ENCODE measurements around the gene SLC38A10. TPM values are rescaled to one million over a fixed set of nuclear protein-coding genes. Genes with fewer than 3 reads are reported as not detected.

SLC38A10 gene
- total RNA-seq, 1 experiment from 2014 or later = 75.1 TPM

GRCh38 chr17:81325714-81326358 lies 30.7 kb upstream of the SLC38A10 start:
- no peaks in the 10 kb centered on the region for H3K9me3 ChIP-seq (ENCODE audit: low read depth, low read length, poor library complexity, severe bottlenecking)
- no peak overlapping the region for H3K4me3 ChIP-seq (ENCODE audit: low read depth, low read length, poor library complexity, severe bottlenecking)
- no TSS peak for BruUV-seq (replicated peaks)
- no peak for TF ChIP-seq EZH2 (IDR thresholded peaks at IDR 0.05; ENCODE audit: borderline replicate concordance, low read depth, low read length, poor library complexity, severe bottlenecking)
- TF ChIP-seq, protein P1, sequence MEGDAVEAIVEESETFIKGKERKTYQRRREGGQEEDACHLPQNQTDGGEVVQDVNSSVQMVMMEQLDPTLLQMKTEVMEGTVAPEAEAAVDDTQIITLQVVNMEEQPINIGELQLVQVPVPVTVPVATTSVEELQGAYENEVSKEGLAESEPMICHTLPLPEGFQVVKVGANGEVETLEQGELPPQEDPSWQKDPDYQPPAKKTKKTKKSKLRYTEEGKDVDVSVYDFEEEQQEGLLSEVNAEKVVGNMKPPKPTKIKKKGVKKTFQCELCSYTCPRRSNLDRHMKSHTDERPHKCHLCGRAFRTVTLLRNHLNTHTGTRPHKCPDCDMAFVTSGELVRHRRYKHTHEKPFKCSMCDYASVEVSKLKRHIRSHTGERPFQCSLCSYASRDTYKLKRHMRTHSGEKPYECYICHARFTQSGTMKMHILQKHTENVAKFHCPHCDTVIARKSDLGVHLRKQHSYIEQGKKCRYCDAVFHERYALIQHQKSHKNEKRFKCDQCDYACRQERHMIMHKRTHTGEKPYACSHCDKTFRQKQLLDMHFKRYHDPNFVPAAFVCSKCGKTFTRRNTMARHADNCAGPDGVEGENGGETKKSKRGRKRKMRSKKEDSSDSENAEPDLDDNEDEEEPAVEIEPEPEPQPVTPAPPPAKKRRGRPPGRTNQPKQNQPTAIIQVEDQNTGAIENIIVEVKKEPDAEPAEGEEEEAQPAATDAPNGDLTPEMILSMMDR (conservative IDR thresholded peaks at IDR 0.05; ENCODE audit: low read depth, low read length) = no peak
- CTCF ChIA-PET = no interaction called here
- H3K27me3 ChIP-seq (replicated peaks; ENCODE audit: insufficient read depth, low read depth, low read length, poor library complexity) = no peaks in the 10 kb centered on the region
- H3K4me1 ChIP-seq (ENCODE audit: insufficient read depth, low read length, poor library complexity, severe bottlenecking) = peaks cover 4% of the 10 kb centered on the region
- intact Hi-C loops (cut with micrococcal nuclease; ENCODE audit: unreplicated experiment) = no loop called here
- no peak overlapping the region for H3K27ac ChIP-seq (ENCODE audit: low read depth, low read length, poor library complexity, severe bottlenecking)
- DNase-seq (ENCODE audit: low spot score) = no peak
- H3K36me3 ChIP-seq (ENCODE audit: insufficient read depth, low read length, poor library complexity, severe bottlenecking) = no peaks in the 10 kb centered on the region
- POLR2A ChIA-PET (ENCODE audit: low non-redundant PET) = no interaction called here

- TF ChIP-seq, protein P1 (conservative IDR thresholded peaks at IDR 0.05; ENCODE audit: low read depth, low read length) = no peak
- no peak for TF ChIP-seq EZH2 (IDR thresholded peaks at IDR 0.05; ENCODE audit: borderline replicate concordance, low read depth, low read length, poor library complexity, severe bottlenecking)
- peaks cover 4% of the 10 kb centered on the region for H3K4me1 ChIP-seq (ENCODE audit: insufficient read depth, low read length, poor library complexity, severe bottlenecking)
- H3K27ac ChIP-seq (ENCODE audit: low read depth, low read length, poor library complexity, severe bottlenecking) = no peak overlapping the region
- H3K4me3 ChIP-seq (ENCODE audit: low read depth, low read length, poor library complexity, severe bottlenecking) = no peak overlapping the region
- ChIA-PET POLR2A (ENCODE audit: low non-redundant PET) (no interaction called here), CTCF (no interaction called here)
- BruUV-seq (replicated peaks) = no TSS peak
- no peak for DNase-seq (ENCODE audit: low spot score)
- intact Hi-C loops (cut with micrococcal nuclease; ENCODE audit: unreplicated experiment) = no loop called here
- H3K36me3 ChIP-seq (ENCODE audit: insufficient read depth, low read length, poor library complexity, severe bottlenecking) = no peaks in the 10 kb centered on the region
- no peaks in the 10 kb centered on the region for H3K27me3 ChIP-seq (replicated peaks; ENCODE audit: insufficient read depth, low read depth, low read length, poor library complexity)
- H3K9me3 ChIP-seq (ENCODE audit: low read depth, low read length, poor library complexity, severe bottlenecking) = no peaks in the 10 kb centered on the region
Observed at GRCh38 chr17:81324851-81325713, 30.0 kb upstream of the SLC38A10 start.

DNA sequence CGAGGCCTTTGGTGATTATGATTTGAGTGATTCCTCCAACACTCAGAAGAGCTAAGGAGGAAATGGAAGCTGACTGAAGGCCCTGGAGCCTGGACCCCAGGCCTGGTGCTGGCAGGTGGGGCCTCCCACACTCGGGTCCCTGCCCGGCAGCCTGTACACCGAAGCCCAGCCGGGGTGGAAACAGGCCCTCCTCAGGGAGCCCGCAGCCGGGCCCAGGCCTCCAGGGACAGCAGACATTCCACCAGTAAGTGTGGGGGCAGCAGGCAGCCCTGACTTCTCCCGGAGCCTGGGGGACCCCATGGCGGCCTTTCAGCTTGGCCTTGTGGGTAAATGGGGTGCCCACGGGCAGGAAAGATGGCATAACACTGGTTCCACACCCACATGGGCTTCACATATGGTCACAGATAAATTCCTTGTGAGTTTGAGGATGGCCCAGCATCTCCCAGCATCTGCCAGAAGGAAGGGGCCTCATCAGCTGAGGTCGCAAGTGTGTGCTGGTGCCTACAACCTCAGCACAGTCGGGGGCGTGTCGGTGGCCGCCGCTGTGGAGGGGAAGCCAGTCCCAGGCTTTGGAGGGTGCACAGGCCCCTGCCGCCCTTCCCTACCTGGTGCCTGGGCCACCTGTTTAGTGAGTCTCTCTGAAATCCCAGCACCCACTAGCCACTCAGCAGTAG lies 29.2 kb upstream of the SLC38A10 start:
- H3K4me1 ChIP-seq (ENCODE audit: insufficient read depth, low read length, poor library complexity, severe bottlenecking) = peaks cover 4% of the 10 kb centered on the region
- DNase-seq (ENCODE audit: low spot score) = no peak
- no peak overlapping the region for H3K27ac ChIP-seq (ENCODE audit: low read depth, low read length, poor library complexity, severe bottlenecking)
- H3K9me3 ChIP-seq (ENCODE audit: low read depth, low read length, poor library complexity, severe bottlenecking) = no peaks in the 10 kb centered on the region
- H3K36me3 ChIP-seq (ENCODE audit: insufficient read depth, low read length, poor library complexity, severe bottlenecking) = no peaks in the 10 kb centered on the region
- TF ChIP-seq, protein P1 (conservative IDR thresholded peaks at IDR 0.05; ENCODE audit: low read depth, low read length) = no peak
- TF ChIP-seq EZH2 (IDR thresholded peaks at IDR 0.05; ENCODE audit: borderline replicate concordance, low read depth, low read length, poor library complexity, severe bottlenecking) = no peak
- no peak overlapping the region for H3K4me3 ChIP-seq (ENCODE audit: low read depth, low read length, poor library complexity, severe bottlenecking)
- intact Hi-C loops (cut with micrococcal nuclease; ENCODE audit: unreplicated experiment) = no loop called here
- BruUV-seq (replicated peaks) = no TSS peak
- ChIA-PET POLR2A (ENCODE audit: low non-redundant PET) (no interaction called here), CTCF (no interaction called here)
- H3K27me3 ChIP-seq (replicated peaks; ENCODE audit: insufficient read depth, low read depth, low read length, poor library complexity) = no peaks in the 10 kb centered on the region
